Sciatic nerve (tissue), 2 donors: ENCODE data around the gene ZC2HC1C. TPM values are rescaled to one million over a fixed set of nuclear protein-coding genes. Genes with fewer than 3 reads are reported as not detected.
A peak's percentile ranks its signal among the peaks of the same experiment; 100 is the strongest.

ENCODE experiments used
- ATAC-seq: fragments of 200-7000 bp; cut with Tn5 transposase; one replicate; pipeline ENCODE4 v1.9.1; 2020; ENCODE audit warnings: mild to moderate bottlenecking, moderate library complexity
- DNase-seq: peaks from one replicate; pipeline ENCODE4 v3.0.0-alpha.2; 2020; ENCODE audit warnings: low spot score
- intact Hi-C: fragments of 100-400 bp; cut with DNase I; formaldehyde crosslinking; loops from one replicate; pipeline ENCODE4 v1.14.2; 2022
- total RNA-seq: library from RNA; stranded (reverse); fragmentation: NEBNext Ultra II Directional; extraction: Animal tissue kit (Norgen Biotek cat#: 25700); gene quantifications from one replicate; pipeline ENCODE4 v1.2.1, GENCODE V29; 2021
- donor health status: DM: no; HTN: no; CAD: no.
- donor health status: DM: no; HTN: no; CAD: no.

Gene ZC2HC1C
- total RNA-seq, 1 donor from 2014 or later, result 2.5 TPM

DNA sequence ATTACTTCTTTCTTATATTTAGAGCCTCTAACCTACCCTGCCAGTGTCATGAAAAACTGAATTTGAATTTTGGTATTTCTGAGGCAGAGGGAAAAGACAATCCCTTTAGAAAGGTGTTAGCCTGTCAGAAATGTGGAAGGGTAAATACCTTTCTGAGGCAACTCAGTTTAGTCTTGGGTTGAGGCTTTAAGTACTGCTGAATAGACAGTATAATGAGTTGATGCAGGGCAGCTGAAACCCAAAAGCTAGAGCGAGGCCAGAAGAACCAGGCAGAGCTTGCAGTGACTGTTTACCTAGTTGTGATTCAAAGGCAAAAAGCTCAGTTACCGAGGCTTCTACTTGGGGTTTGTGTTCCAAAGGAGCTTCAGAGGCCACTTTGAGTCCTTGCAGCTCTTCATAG is 18.7 kb downstream of the ZC2HC1C start:
- intact Hi-C loops, result loop anchor here (10.0 kb wide), 2 partner anchors 143 to 173 kb away; no protein-coding TSS in a partner anchor
- ATAC-seq, result no peak
- DNase-seq, result no peak

DNA sequence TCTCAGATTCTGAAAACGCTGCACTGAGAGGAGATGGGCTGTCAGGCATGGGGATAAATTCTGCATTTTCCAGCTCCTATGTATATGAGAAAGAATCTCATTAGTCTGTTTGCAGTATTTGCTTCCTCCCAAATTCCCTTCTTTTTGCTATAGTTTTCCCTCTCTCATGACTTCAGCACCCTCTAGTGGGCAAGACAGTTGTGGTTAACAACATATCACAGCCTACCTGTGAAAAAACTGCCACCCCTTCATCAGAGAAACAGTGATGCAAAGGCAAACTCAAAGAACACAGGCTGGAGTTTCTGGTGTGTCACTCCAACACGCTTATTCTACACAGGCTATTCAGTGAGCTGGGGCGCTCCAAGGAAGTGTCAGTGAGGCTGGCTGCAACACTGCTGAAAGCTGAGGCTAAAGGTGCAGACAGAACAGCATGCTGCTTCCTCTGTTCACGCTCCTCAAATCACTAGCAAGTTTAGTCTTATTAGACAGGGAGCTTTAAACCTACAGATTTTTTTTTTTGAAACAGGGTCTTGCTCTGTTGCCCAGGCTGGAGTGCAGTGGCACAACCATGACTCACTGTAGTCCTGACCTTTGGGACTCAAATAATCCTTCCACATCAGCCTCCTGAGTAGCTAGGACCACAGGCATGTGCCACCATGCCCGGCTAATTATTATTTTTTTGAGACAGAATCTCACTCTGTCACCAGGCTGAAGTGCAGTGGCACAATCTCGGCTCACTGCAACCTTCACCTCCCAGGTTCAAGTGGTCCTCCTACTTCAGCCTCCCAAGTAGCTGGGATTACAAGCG is 19.3 kb downstream of the ZC2HC1C start:
- ATAC-seq, result peak; percentile 84
- DNase-seq, result no peak
- intact Hi-C loops, result loop anchor here (10.0 kb wide), 2 partner anchors 144 to 174 kb away; no protein-coding TSS in a partner anchor

DNA sequence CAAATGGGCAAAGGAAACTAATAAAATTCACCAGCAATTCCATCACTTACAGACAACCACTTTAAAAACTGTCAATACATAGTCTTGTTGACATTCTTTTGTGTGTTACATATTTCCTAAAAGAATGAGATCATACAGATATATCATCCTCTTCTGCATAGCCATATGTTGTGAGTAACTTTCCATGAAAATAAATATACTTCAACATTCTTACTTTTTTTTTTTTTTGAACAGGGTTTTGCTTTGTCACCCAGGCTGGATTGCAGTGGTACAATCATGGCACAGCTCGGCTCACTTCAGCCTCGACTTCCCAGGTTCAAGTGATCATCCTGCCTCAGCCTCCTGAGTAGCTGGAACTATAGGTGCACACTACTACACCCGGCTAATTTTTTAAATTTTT is 20.9 kb downstream of the ZC2HC1C start:
- intact Hi-C loops, result no loop called here
- ATAC-seq (no peak), DNase-seq (no peak)

DNA sequence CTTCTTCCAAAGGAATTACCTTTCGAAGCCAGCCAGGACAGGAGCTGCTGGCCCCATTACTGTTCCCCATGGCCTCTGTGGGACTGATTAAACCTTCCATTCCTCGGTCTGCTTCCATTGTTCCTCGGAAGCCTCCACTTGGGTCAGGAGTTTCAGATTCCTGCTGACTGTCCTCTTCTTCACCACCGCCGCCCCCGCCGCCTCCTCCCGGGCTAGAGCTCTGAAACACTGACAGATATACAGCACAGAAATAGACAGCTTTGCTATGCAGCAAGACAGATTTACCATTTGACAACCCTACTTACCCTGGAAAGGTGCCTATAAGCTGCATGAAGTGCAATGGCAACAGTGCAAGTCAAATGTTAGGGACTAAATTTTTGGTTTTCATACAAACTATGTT is 21.8 kb downstream of the ZC2HC1C start:
- DNase-seq (no peak), ATAC-seq (no peak)
- intact Hi-C loops, result no loop called here

DNA sequence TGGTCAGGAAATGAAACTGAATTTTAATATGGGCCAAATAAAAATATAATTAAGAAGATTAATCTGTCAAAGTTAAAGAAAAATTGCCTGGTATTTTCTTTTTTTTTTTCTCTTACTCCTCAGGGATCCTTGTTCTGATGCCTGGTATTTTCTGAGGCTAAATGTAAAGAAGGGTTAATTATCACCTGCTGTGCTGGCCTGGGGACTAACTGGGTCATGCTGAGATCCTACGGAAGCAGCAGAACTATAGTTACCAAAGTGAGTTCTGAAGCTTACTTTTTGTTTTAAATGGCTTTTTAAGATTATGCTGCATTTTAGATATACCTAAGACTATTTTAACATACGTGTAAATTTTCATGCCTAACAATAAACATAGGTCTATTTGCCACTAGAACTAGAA is 23.3 kb downstream of the ZC2HC1C start:
- no peak for DNase-seq
- no peak for ATAC-seq
- intact Hi-C loops, result no loop called here

DNA sequence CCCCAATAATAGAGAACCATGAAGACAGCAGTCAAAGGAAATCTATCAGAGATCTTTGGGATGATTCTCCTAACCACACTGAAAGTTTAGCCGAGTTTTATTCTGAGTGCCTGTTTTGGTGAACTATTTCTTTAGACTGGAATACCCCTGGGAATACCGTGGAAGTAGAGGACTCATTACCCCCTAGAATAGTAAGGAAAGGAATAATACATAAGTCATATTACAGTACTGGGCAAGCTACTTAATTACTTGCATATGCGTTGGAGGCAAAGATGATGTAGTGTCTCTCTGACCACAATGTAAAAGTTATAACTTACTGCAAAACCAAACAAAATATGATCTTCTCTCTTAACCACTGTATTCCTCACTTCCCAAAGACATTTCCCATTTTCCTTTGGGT is 25.5 kb downstream of the ZC2HC1C start:
- ATAC-seq (no peak), DNase-seq (no peak)
- intact Hi-C loops, result no loop called here

DNA sequence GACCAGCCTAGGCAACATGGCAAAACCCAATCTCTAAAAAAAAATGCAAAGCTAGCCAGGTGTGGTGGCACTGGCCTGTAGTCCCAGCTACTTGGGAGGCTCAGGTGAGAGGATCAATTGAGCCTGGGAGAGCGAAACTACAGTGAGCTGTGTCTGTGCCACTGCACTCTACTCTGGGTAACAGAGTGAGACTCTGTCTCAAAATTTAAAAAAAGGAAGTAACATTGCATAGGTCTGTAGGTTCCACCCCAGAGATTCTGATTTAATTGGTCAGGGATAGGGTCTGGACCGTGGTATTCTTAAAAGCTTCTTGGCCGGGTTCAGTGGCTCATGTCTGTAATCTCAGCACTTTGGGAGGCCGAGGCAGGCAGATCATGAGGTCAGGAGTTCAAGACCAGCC is 26.2 kb downstream of the ZC2HC1C start:
- ATAC-seq (no peak), DNase-seq (no peak)
- intact Hi-C loops, result no loop called here

DNA sequence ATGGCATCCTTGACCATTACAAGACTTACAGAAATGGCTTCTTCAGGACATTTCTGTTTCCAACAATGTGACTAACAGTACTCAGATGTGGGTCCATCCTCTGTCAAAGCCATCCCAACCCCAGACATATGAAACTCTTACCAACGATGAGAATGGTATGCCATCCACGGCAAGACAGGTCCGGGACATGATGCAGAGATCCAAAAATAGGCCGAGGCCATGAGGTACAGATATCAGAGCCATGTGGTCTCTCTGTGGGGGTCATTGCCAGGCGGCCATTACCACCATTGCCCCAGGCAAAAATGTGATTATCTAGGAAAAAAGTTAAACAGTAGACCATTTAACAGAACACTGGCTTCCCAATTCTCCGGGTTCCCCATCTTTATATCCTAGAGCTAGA is 27.5 kb downstream of the ZC2HC1C start:
- no peak for ATAC-seq
- intact Hi-C loops, result no loop called here

DNA sequence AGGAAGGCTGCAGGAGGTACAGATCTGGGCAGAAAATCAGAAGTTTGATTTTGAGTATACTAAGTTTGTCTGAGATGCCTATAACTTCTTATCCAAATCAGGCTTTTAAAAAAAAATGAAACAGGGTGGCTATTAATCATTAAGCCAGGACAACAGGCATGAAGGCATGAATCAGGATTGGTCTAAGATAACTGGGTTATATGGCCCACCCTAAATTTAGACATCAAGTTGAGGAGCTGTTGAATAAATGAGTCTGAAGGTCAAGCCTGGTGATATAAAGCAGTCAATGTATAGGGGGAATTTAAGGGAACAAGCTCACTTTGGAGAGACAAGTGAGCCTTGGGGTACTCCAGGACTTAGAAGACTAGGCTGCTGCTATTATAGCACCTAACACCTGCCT is 28.8 kb downstream of the ZC2HC1C start:
- intact Hi-C loops, result no loop called here
- no peak for ATAC-seq
- DNase-seq, result no peak

More for the DNA sequence above, 27.5 kb downstream of the ZC2HC1C start:
- DNase-seq, result no peak

DNA sequence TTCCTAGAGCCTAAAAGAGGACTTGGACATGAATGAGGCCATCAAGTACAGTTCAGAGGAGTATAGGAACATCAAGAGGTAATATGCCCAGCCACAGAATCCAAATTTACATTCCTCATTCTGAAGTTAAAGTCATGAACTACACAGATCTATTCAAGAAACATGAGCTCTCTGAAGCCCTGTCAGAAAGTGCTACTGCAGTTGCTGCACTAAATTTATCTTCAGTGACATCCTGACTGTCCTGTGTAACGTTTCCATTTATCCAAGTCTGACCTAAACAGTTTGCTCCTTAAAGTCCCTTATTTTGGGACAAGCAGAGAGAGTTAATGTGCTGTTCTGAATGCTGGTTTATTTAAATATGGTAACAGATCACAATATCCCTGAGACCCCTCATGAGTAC is 29.2 kb downstream of the ZC2HC1C start:
- intact Hi-C loops, result no loop called here
- ATAC-seq, result no peak
- DNase-seq, result no peak

DNA sequence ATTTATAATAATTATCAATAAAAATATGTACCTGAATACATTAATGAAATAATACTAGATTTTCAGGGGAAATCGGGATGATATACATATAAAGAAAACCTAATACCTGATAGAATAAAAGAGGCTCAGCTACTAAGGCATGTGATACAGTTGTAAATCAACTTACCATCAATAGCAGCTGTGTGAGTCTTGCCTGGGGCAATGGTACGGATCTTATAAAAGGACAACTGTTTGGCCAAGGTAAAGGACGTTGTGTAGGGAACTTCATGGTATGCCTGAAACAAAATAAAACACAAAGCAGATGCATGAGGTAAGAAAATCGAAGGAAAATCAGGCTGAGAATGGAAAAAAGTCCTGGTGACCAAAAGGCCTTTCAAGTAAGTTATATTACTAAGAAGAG is 32.0 kb downstream of the ZC2HC1C start:
- ATAC-seq (no peak), DNase-seq (no peak)
- intact Hi-C loops, result no loop called here

DNA sequence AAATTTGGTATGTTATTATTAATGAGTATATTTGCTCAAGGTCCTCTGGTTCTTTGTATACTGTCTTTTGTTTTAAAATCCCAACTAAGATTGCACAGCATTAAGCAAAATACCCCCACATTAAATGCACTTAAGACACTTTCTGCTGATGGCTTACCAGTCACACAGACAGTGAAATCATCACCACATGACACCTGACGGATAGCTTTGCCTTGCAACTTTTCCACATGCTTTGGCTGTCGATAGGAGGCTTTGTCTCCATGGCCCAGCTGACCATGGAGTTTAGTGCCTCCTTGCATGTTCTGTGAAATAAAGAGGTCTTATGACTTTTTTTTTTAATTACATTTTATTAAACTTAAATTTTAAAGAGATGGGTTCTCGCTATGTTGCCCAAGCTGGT is 37.7 kb downstream of the ZC2HC1C start:
- DNase-seq (no peak), ATAC-seq (no peak)
- intact Hi-C loops, result no loop called here

DNA sequence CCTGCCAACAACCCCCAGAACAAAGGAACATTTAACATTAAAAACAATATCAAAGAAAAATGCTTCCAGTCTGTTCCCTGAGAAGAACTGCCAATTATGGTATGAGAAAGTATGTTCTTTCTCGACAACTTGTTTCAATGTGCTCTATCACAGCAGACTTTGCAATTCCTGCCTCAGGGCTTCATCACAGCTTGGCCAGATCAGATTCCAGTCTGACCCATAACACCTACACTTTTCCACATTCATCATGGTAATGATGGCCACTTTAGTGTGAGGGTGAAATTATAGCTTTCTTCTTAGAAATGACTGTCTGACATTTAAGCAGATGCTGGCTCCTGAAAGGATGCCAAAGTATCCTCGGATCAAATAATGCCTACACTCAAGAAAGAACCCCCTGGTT is 40.4 kb downstream of the ZC2HC1C start:
- intact Hi-C loops, result no loop called here
- DNase-seq, result no peak
- no peak for ATAC-seq

DNA sequence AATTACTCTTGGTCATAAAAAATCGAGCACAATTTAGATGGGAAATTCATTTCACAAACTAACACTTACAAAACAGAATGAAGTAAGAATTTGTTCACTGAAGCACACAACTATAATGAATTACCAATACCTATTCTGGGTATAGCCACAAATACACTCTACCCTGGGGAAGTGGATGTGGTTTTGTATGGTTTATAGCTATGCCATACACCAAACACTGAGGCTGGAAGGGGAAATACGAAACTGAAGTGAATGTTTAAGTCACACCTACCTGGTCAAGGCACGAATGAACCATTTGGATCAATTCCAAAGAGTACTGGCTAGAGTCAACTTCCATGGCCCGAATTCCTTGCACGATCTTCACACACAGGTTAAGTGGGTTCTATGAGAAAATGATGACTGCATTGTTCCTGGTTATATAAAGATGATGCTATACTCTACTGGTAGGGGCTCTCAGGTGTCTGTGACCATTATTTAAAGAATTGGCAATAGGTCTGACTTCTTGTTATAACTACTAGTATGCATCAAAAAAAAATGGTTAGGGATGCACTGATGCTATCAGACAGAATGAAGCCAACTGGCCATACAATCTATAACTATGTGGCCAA is 44.6 kb downstream of the ZC2HC1C start:
- no peak for DNase-seq
- intact Hi-C loops, result no loop called here
- ATAC-seq, result no peak

DNA sequence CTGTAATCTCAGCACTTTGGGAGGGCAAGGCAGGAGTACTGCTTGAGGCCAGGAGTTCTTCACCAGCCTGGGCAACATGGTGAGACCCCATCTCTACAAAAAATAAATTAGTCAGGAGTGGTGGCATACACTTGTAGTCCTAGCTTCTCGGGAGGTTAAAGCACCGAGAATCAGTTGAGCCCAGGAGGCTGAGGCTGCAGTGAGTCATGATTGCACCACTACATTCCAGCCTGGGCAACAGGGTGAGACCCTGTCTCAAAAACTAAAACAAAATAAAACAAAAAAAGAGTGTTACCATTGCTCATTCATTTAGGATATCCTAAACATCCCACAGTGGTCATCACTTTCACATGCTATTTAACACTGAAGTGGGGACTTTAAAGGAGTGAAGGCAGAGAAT is 49.6 kb downstream of the ZC2HC1C start:
- ATAC-seq, result no peak
- no peak for DNase-seq
- intact Hi-C loops, result no loop called here

DNA sequence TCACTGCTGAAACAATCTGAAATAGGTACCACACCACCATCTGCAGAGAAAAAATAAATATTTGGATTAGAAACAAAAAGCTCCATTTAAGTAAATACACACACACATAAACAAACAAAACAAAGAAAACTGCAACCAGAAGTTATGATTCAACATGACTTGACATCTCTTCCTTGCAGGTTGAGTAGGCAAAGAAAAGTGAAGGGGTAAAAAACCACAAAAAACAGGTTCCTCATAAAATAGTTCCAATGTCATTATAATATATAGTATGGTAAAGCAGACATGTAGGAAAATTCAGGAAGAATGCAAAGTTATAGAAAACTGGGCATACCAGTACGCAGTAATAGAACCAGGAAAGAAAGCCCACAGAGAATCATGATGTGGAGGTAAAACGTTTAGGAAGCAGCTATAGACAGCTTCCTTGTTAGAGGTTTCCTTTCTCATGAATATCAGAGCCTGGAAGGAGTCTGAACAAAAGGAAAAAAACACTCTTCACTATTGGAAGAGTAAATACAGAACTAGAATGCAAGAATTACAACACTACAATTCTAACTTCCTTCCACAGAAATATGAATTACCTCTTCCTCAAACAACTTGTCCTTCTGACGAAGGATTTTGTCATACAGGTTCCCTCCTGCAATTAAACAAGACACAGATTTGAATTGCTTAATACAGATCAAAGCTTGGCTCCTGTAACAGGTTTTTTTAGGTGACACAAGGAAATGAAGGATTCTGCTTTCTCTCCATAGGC is 51.3 kb downstream of the ZC2HC1C start:
- ATAC-seq (no peak), DNase-seq (no peak)
- intact Hi-C loops, result no loop called here

DNA sequence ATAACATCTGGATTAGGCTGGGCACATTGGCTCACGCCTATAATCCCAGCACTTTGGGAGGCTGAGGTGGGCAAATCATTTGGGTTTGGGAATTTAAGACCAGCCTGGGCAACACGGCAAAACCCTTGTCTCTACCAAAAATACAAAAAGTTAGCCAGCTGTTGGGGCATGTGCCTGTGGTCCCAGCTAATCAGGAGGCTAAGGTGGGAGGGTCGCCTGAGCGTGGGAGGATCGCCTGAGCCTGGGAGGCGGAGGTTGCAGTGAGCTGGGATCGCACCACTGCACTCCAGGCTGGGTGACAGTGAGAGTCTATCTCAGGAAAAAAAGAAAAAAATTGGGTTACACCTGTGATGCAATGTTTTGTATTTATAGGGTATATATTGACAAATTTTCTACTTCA is 52.1 kb downstream of the ZC2HC1C start:
- intact Hi-C loops, result no loop called here

DNA sequence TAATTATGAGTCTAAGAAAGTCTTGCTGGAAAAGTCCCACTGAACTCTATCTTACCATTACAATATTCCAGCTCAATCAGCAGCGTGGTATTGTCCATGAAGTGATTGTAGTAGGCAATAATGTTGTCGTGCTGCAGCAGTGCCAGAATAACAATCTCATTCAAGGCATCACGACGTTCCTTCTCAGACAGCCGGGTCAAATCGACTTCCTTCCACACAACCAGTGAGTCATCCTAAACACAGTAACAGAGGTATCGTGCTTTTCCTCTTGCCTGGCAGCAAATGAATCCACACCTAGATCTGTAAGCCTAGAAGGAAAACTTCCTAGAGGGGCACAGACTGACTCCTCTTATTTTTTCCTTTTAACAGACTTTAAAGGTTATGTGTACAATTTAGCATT is 54.5 kb downstream of the ZC2HC1C start:
- intact Hi-C loops, result no loop called here
- ATAC-seq, result no peak
- no peak for DNase-seq

More for the DNA sequence above, 52.1 kb downstream of the ZC2HC1C start:
- ATAC-seq (no peak), DNase-seq (no peak)

DNA sequence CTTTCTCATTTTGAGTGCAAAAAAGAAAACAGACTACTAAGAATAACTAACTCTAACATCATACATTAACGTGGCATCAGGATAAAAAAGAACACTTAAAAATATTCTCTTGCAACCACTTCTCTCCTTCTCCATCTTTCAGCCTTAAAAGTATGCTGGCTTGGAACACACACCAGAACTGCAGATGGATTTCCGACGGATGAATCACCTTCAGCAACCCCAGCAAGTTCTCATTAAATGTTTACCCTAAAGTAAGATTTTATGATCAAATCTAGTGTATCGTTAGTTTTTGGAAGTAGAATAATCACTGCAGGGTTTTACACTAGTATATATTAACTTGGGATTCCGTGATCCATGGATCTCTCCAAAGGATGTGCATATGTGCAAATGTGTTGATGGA is 56.2 kb downstream of the ZC2HC1C start:
- no peak for ATAC-seq
- no peak for DNase-seq
- intact Hi-C loops, result no loop called here

DNA sequence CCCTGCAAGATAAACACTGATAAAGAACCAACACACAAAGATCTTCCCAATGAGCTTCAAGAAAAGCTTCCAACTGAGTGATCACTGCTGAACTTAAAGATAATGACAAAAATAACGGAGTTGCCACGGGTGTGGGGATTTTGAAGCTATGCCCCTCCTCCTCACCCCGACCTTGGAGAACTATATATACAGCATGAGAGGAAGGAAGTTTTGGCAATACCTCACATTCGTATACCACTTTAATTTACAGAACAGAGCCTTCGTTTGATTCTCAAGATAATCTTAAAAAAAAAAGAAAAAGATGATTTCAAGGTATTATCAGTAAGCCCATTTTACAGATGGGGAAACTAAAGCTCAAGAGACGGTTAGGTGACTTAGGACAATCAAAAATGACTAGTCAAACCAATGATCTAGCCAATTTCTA is 56.7 kb downstream of the ZC2HC1C start:
- intact Hi-C loops, result no loop called here
- no peak for ATAC-seq
- DNase-seq, result no peak
